Measurements from ENCODE around the gene SPPL3. TPM values are rescaled to one million over a fixed set of nuclear protein-coding genes. Genes with fewer than 3 reads are reported as not detected.
"Not testable (repeated sequence)": the region's sequence is repeated elsewhere in the genome, so short reads cannot be mapped to it uniquely, and the experiment has no call there.

SPPL3 gene
- total RNA-seq, 1 donor from 2014 or later, result 56.8 TPM

DNA sequence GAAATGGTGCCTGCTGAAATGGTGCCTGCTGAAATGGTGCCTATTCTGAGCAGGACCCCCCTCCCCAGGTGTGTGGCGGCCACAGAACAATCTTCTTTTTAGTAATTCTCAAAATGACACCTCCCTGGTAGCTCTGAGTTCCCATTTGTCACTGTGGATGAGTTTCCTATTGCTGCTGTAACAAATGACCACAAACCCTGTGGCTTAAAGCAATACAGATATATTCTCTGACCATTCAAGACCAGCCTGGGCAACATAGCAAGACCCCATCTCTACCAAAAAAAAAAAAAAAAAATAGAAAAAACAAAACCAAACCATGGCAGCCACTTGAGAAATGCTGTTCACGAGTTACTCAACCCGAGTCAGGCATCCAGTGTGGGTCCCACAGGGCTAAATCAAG, 170.6 kb downstream of the SPPL3 start:
- Mint-ChIP-seq H3K9me3 (no peaks in the 10 kb centered on the region), H3K27ac (ENCODE audit: unreplicated experiment) (no peak overlapping the region), H3K4me3 (no peak overlapping the region), H3K4me1 (no peaks in the 10 kb centered on the region), H3K27me3 (ENCODE audit: low read depth) (no peaks in the 10 kb centered on the region), H3K36me3 (ENCODE audit: low read depth) (peaks cover 14% of the 10 kb centered on the region)
- DNase-seq (ENCODE audit: low read depth, low spot score), result no peak
- TF ChIP-seq, protein P1, sequence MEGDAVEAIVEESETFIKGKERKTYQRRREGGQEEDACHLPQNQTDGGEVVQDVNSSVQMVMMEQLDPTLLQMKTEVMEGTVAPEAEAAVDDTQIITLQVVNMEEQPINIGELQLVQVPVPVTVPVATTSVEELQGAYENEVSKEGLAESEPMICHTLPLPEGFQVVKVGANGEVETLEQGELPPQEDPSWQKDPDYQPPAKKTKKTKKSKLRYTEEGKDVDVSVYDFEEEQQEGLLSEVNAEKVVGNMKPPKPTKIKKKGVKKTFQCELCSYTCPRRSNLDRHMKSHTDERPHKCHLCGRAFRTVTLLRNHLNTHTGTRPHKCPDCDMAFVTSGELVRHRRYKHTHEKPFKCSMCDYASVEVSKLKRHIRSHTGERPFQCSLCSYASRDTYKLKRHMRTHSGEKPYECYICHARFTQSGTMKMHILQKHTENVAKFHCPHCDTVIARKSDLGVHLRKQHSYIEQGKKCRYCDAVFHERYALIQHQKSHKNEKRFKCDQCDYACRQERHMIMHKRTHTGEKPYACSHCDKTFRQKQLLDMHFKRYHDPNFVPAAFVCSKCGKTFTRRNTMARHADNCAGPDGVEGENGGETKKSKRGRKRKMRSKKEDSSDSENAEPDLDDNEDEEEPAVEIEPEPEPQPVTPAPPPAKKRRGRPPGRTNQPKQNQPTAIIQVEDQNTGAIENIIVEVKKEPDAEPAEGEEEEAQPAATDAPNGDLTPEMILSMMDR (conservative IDR thresholded peaks at IDR 0.05), result no peak

DNA sequence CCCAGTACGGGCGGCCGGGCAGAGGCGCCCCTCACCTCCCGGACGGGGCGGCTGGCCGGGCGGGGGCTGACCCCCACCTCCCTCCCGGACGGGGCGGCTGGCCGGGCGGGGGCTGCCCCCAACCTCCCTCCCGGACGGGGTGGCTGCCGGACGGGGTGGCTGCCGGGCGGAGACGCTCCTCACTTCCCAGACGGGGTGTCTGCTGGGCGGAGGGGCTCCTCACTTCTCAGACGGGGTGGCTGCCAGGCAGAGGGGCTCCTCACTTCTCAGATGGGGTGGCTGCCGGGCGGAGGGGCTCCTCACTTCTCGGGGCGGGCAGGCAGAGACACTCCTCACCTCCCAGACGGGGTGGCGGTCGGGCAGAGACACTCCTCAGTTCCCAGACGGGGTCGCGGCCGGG, 172.0 kb downstream of the SPPL3 start:
- peaks cover 14% of the 10 kb centered on the region for H3K36me3 Mint-ChIP-seq (ENCODE audit: low read depth)
- H3K27ac Mint-ChIP-seq (ENCODE audit: unreplicated experiment); H3K4me1 Mint-ChIP-seq; H3K27me3 Mint-ChIP-seq (ENCODE audit: low read depth); DNase-seq (ENCODE audit: low read depth, low spot score); H3K9me3 Mint-ChIP-seq; H3K4me3 Mint-ChIP-seq: not testable (repeated sequence)

DNA sequence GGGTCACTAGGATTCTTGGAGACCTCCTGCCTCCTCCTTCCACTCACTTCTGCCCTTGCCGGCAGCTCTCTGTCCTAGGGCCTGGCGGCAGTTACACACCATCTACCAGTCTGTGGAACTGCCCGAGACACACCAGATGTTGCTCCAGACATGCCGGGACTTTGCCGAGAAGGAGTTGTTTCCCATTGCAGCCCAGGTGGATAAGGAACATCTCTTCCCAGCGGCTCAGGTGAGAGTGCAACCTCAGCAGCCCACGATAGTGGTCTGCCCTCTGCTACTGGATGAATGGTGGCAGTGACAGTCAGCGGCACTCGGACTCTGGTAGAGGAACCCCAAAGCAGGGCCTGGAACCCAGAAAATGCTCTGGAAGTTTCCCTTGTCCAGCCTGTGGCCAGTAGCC, 177.2 kb downstream of the SPPL3 start:
- TF ChIP-seq, protein P1 (conservative IDR thresholded peaks at IDR 0.05), result no peak
- no peak overlapping the region for H3K27ac Mint-ChIP-seq (ENCODE audit: unreplicated experiment)

DNA sequence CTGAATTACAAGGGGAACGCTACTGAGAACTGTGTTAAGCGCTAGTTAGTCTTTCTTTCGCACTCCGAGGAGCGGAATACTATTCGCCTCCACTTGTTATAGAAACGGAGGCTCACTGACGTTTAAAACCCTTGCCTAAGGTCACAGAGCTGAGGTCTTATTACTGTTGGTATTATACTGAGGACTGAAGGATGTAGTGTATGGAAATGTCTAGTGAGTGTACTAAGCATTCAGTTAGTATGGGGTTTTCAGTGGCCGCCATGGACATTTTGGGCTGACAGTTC, 177.7 kb downstream of the SPPL3 start:
- TF ChIP-seq, protein P1 (conservative IDR thresholded peaks at IDR 0.05), result no peak
- H3K27ac Mint-ChIP-seq (ENCODE audit: unreplicated experiment), result no peak overlapping the region
- no peaks in the 10 kb centered on the region for H3K27me3 Mint-ChIP-seq (ENCODE audit: low read depth)
- no peaks in the 10 kb centered on the region for H3K9me3 Mint-ChIP-seq
- H3K4me1 Mint-ChIP-seq, result peaks cover 18% of the 10 kb centered on the region
- peaks cover 8% of the 10 kb centered on the region for H3K36me3 Mint-ChIP-seq (ENCODE audit: low read depth)
- peak overlapping the region; percentile 85 for H3K4me3 Mint-ChIP-seq
- no peak for DNase-seq (ENCODE audit: low read depth, low spot score)

More for the DNA sequence above, 177.2 kb downstream of the SPPL3 start:
- H3K27me3 Mint-ChIP-seq (ENCODE audit: low read depth), result no peaks in the 10 kb centered on the region
- H3K4me1 Mint-ChIP-seq, result peaks cover 18% of the 10 kb centered on the region
- DNase-seq (ENCODE audit: low read depth, low spot score), result no peak
- peaks cover 8% of the 10 kb centered on the region for H3K36me3 Mint-ChIP-seq (ENCODE audit: low read depth)
- H3K4me3 Mint-ChIP-seq, result peak overlapping the region; percentile 85
- H3K9me3 Mint-ChIP-seq, result no peaks in the 10 kb centered on the region

DNA sequence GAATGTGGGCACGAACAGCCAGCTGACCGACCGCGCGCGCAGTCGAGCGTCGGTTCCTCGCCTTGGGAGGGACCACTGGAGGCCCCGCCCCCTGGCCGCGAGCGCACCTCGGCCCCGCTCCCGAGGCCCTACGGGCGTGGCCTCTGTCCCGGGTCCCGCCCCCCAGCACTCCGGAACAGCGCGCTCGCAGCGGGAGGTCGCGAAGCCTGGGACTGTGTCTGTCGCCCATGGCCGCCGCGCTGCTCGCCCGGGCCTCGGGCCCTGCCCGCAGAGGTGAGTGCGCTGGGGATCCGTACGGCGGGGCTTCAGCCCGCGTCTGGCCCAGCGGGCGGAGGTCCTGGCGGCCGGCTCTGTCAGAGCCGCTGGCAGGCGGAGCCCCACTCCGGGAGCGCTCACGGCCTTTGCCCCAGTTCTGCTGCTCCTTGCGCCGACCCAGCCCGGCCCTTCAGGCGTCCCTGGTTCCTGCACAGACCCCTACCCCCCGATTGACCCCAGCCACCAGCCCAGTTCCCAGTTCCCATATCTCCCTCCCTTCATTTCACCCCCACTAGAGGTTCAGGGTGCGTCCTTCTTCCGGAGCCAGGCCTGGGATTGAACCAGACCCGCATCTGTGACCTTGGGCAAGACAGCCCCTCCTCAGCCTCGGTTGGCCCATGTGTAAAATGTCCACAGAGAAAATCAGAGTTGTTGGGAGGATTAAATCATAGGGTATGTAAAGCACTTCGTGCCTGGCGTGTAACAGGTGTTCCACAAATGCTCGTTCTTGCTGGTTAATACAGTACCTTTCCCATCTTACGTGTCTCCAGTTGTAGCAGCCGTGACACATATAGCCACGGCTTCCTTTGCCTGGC, 178.3 kb downstream of the SPPL3 start, which contains the start of gene ACADS:
Gene ACADS (plus strand): TSS at position 168 of the 851 bp plus-strand sequence. CDS start 60 bp downstream, at position 228.
- peak within 1 kb of the TSS; percentile 9 for H3K27ac Mint-ChIP-seq (ENCODE audit: unreplicated experiment)
- peaks cover 18% of the 10 kb centered on the region for H3K4me1 Mint-ChIP-seq
- TF ChIP-seq, protein P1 (conservative IDR thresholded peaks at IDR 0.05), result peak; percentile 19
- peaks cover 8% of the 10 kb centered on the region for H3K36me3 Mint-ChIP-seq (ENCODE audit: low read depth)
- no peaks in the 10 kb centered on the region for H3K27me3 Mint-ChIP-seq (ENCODE audit: low read depth)
- H3K9me3 Mint-ChIP-seq, result no peaks in the 10 kb centered on the region
- peak; percentile 84 for DNase-seq (ENCODE audit: low read depth, low spot score)
- H3K4me3 Mint-ChIP-seq, result peak within 1 kb of the TSS; percentile 85

DNA sequence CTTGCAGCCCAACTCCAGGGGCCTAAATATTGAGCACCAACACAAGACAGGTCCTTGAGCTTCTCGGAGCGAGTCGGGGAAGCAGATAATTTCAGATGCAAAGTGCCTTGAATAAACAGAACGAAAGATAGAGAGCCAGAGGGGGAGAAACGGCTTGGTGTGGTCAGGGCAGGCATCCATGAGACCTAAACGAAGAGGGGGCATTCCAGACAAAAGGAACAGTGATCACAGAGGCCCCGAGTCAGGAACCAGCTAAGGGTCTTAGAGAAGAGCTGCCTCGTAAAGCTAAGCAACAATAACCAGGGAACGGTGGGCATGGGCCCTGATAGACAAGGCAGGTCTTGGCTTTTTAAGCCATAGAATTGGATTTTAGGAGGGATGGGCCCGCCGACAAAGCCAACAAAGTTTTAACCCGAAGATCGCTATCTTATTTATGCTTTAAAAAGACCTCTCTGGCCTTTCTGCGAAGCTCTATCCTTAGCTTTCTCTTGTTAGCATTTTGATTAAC, 179.0 kb downstream of the SPPL3 start:
- H3K36me3 Mint-ChIP-seq (ENCODE audit: low read depth), result peaks cover 4% of the 10 kb centered on the region
- peak overlapping the region; percentile 9 for H3K27ac Mint-ChIP-seq (ENCODE audit: unreplicated experiment)
- no peaks in the 10 kb centered on the region for H3K9me3 Mint-ChIP-seq
- TF ChIP-seq, protein P1 (conservative IDR thresholded peaks at IDR 0.05), result no peak
- H3K4me3 Mint-ChIP-seq, result peak overlapping the region; percentile 84
- H3K27me3 Mint-ChIP-seq (ENCODE audit: low read depth), result no peaks in the 10 kb centered on the region
- DNase-seq (ENCODE audit: low read depth, low spot score), result no peak
- peaks cover 18% of the 10 kb centered on the region for H3K4me1 Mint-ChIP-seq

Measured in neural crest cell (in vitro differentiated cells).